Effector CD4-positive, alpha-beta T cell (primary cell): ENCODE measurements around the gene TACC2.
"Not testable (repeated sequence)": the region's sequence is repeated elsewhere in the genome, so short reads cannot be mapped to it uniquely, and the experiment has no call there.

Source experiments
- DNase-seq: peaks from one replicate; pipeline ENCODE4 v3.0.0-alpha.2; 2020

Gene TACC2

GRCh38 chr10:122097935-122098334 is 109.0 kb downstream of the TACC2 start:
- no peak for DNase-seq

- DNase-seq, result no peak
Measured at GRCh38 chr10:122098924-122099323, 110.0 kb downstream of the TACC2 start.

- no peak for DNase-seq
Measured at GRCh38 chr10:122099562-122099961, 110.6 kb downstream of the TACC2 start.

GRCh38 chr10:122102146-122102868 is 113.3 kb downstream of the TACC2 start:
- no peak for DNase-seq

- DNase-seq, result no peak
Measured at GRCh38 chr10:122102869-122103525, 114.0 kb downstream of the TACC2 start.

- DNase-seq, result no peak
Measured at GRCh38 chr10:122103592-122103991, 114.6 kb downstream of the TACC2 start.

- not testable (repeated sequence) for DNase-seq
Measured at GRCh38 chr10:122108786-122109185, 119.8 kb downstream of the TACC2 start.

- DNase-seq, result no peak
Measured at GRCh38 chr10:122112021-122112616, 123.2 kb downstream of the TACC2 start.

GRCh38 chr10:122112625-122113160 is 123.7 kb downstream of the TACC2 start:
- DNase-seq, result no peak

GRCh38 chr10:122113161-122113944 is 124.4 kb downstream of the TACC2 start:
- no peak for DNase-seq

- no peak for DNase-seq
Measured at GRCh38 chr10:122113945-122114747, 125.2 kb downstream of the TACC2 start.

GRCh38 chr10:122115874-122116273 is 126.9 kb downstream of the TACC2 start:
- DNase-seq, result no peak

GRCh38 chr10:122116331-122116730 is 127.4 kb downstream of the TACC2 start:
- DNase-seq, result no peak

GRCh38 chr10:122117475-122117874 is 128.5 kb downstream of the TACC2 start:
- DNase-seq, result no peak

GRCh38 chr10:122120008-122120744 is 131.2 kb downstream of the TACC2 start:
- DNase-seq, result no peak

- no peak for DNase-seq
Measured at GRCh38 chr10:122121059-122121458, 132.1 kb downstream of the TACC2 start.

GRCh38 chr10:122122493-122122892 is 133.5 kb downstream of the TACC2 start:
- DNase-seq, result no peak

- DNase-seq, result no peak
Measured at GRCh38 chr10:122123186-122123585, 134.2 kb downstream of the TACC2 start.

GRCh38 chr10:122124342-122124741 is 135.4 kb downstream of the TACC2 start:
- no peak for DNase-seq

- DNase-seq, result no peak
Measured at GRCh38 chr10:122124808-122125207, 135.8 kb downstream of the TACC2 start.
